GM21786 (cell line): ENCODE measurements around the gene ZSCAN2.

Experiments used
- ATAC-seq: cut with Tn5 transposase; IDR thresholded peaks from one replicate; pipeline ENCODE4 v1.9.1; 2021; ENCODE audit not compliant: unreplicated experiment

ZSCAN2 gene

GRCh38 chr15:84668221-84668982 lies 67.6 kb downstream of the ZSCAN2 start:
- ATAC-seq = no peak

- ATAC-seq = no peak
Observed at GRCh38 chr15:84669726-84670125, 68.9 kb downstream of the ZSCAN2 start.

- ATAC-seq = no peak
Observed at GRCh38 chr15:84671211-84671610, 70.4 kb downstream of the ZSCAN2 start.
